ENCODE data around the gene CELF5. TPM values are rescaled to one million over a fixed set of nuclear protein-coding genes. Genes with fewer than 3 reads are reported as not detected.

The CELF5 gene
- total and polyA plus RNA-seq, 10 donors, result 0.05 to 0.19 (median 0.10) TPM; not detected in 7

GRCh38 chr19:3251229-3251628 is 26.8 kb downstream of the CELF5 start:
- no peaks in the 10 kb centered on the region for H3K4me1 ChIP-seq
- peaks cover 0 to 55% (median 0%) of the 10 kb centered on the region in 7 donors for H3K27me3 ChIP-seq (replicated peaks in 1 of 7)
- H3K4me3 ChIP-seq, result no peak overlapping the region
- no peak for DNase-seq
- WGBS, 5 donors, result 72 to 86% (median 80%) methylated on average over 8 of the region's 8 CpGs
- H3K27ac ChIP-seq, result no peak overlapping the region
- no peak for TF ChIP-seq CTCF (IDR thresholded peaks at IDR 0.05 in 8 of 11, conservative IDR thresholded peaks at IDR 0.05 in 3 of 11)
- no peak for TF ChIP-seq POLR2A (IDR thresholded peaks at IDR 0.05)
- no peak for TF ChIP-seq POLR2AphosphoS5 (IDR thresholded peaks at IDR 0.05)
- intact Hi-C loops (cut with DNase I; ENCODE audit: low total_unique reads), result no loop called here
- H3K9me3 ChIP-seq, result peaks cover 0 to 15% (median 10%) of the 10 kb centered on the region in 8 donors
- H3K36me3 ChIP-seq, result no peaks in the 10 kb centered on the region

- H3K36me3 ChIP-seq, result no peaks in the 10 kb centered on the region
- H3K27me3 ChIP-seq (replicated peaks in 1 of 7), result peaks cover 0 to 53% (median 0%) of the 10 kb centered on the region in 7 donors
- peaks cover 0 to 15% (median 10%) of the 10 kb centered on the region in 8 donors for H3K9me3 ChIP-seq
- TF ChIP-seq CTCF (IDR thresholded peaks at IDR 0.05 in 8 of 11, conservative IDR thresholded peaks at IDR 0.05 in 3 of 11), result no peak
- TF ChIP-seq POLR2A (IDR thresholded peaks at IDR 0.05), result no peak
- TF ChIP-seq POLR2AphosphoS5 (IDR thresholded peaks at IDR 0.05), result no peak
- no peak for DNase-seq
- H3K4me3 ChIP-seq, result no peak overlapping the region
- 79 to 90% (median 83%) methylated on average over 2 of the region's 2 CpGs for WGBS, 5 donors
- H3K27ac ChIP-seq, result no peak overlapping the region
- H3K4me1 ChIP-seq, result no peaks in the 10 kb centered on the region
- intact Hi-C loops (cut with DNase I; ENCODE audit: low total_unique reads), result no loop called here
Measured at GRCh38 chr19:3252650-3253049, 28.2 kb downstream of the CELF5 start.

GRCh38 chr19:3253270-3253669 is 28.8 kb downstream of the CELF5 start:
- WGBS, 5 donors, result 20 to 60% (median 55%) methylated on average over 1 to 3 of the region's 3 CpGs
- Histone ChIP-seq H3K4me1 (no peaks in the 10 kb centered on the region), H3K27ac (no peak overlapping the region), H3K27me3 (replicated peaks in 1 of 7) (peaks cover 0 to 53% (median 0%) of the 10 kb centered on the region in 7 donors), H3K9me3 (peaks cover 0 to 15% (median 10%) of the 10 kb centered on the region in 8 donors), H3K36me3 (no peaks in the 10 kb centered on the region), H3K4me3 (no peak overlapping the region)
- no peak for TF ChIP-seq POLR2AphosphoS5 (IDR thresholded peaks at IDR 0.05)
- TF ChIP-seq POLR2A (IDR thresholded peaks at IDR 0.05), result no peak
- no peak for TF ChIP-seq CTCF (IDR thresholded peaks at IDR 0.05 in 8 of 11, conservative IDR thresholded peaks at IDR 0.05 in 3 of 11)
- DNase-seq, result no peak
- intact Hi-C loops (cut with DNase I; ENCODE audit: low total_unique reads), result no loop called here

GRCh38 chr19:3254520-3254919 is 30.1 kb downstream of the CELF5 start:
- DNase-seq, result no peak
- peaks cover 0 to 54% (median 6%) of the 10 kb centered on the region in 7 donors for H3K27me3 ChIP-seq (replicated peaks in 1 of 7)
- TF ChIP-seq POLR2AphosphoS5 (IDR thresholded peaks at IDR 0.05) (no peak), POLR2A (IDR thresholded peaks at IDR 0.05) (no peak)
- H3K4me3 ChIP-seq, result no peak overlapping the region
- no peak overlapping the region for H3K27ac ChIP-seq
- peaks cover 0 to 15% (median 10%) of the 10 kb centered on the region in 8 donors for H3K9me3 ChIP-seq
- intact Hi-C loops (cut with DNase I; ENCODE audit: low total_unique reads), result no loop called here
- H3K4me1 ChIP-seq, result no peaks in the 10 kb centered on the region
- no peaks in the 10 kb centered on the region for H3K36me3 ChIP-seq

GRCh38 chr19:3257071-3257470 is 32.6 kb downstream of the CELF5 start:
- Histone ChIP-seq H3K9me3 (peaks cover 0 to 15% (median 10%) of the 10 kb centered on the region in 8 donors), H3K4me1 (no peaks in the 10 kb centered on the region), H3K27ac (no peak overlapping the region), H3K4me3 (no peak overlapping the region), H3K27me3 (replicated peaks in 1 of 7) (peaks cover 0 to 46% (median 2%) of the 10 kb centered on the region in 7 donors), H3K36me3 (no peaks in the 10 kb centered on the region)
- intact Hi-C loops (cut with DNase I; ENCODE audit: low total_unique reads), result no loop called here
- 80 to 89% (median 82%) methylated on average over 8 of the region's 8 CpGs for WGBS, 5 donors
- TF ChIP-seq POLR2A (IDR thresholded peaks at IDR 0.05) (no peak), CTCF (IDR thresholded peaks at IDR 0.05 in 8 of 11, conservative IDR thresholded peaks at IDR 0.05 in 3 of 11) (no peak), POLR2AphosphoS5 (IDR thresholded peaks at IDR 0.05) (no peak)
- no peak for DNase-seq
